SK-N-MC (cell line): Measurements from ENCODE around the gene RPS8.
A peak's percentile ranks its signal among the peaks of the same experiment; 100 is the strongest.

ENCODE experiments used
- DNase-seq: peaks from one replicate; pipeline ENCODE4 v3.0.0-alpha.2; 2011; ENCODE audit warnings: low read depth, low spot score
- H3K27ac ChIP-seq: fragments of 200-600 bp; sonication (generic); 2 replicates; pipeline ENCODE4 v1.5.1; 2016; ENCODE audit warnings: mixed run types
- H3K36me3 ChIP-seq: fragments of 200-600 bp; sonication (generic); 2 replicates; pipeline ENCODE4 v1.6.1; 2017; ENCODE audit warnings: antibody characterized with exemption, low read length, mixed read lengths; ENCODE audit not compliant: insufficient read depth
- H3K4me3 ChIP-seq: fragments of 200-600 bp; sonication (generic); 2 replicates; pipeline ENCODE4 v1.5.1; 2016
- H3K9ac ChIP-seq: fragments of 200-600 bp; sonication (generic); 2 replicates; pipeline ENCODE4 v1.8.0; 2017; ENCODE audit warnings: mixed run types, mixed read lengths; ENCODE audit not compliant: insufficient read length
- H3K9me3 ChIP-seq: fragments of 200-600 bp; sonication (generic); 2 replicates; pipeline ENCODE4 v1.6.1; 2017; ENCODE audit warnings: low read depth, mild to moderate bottlenecking, antibody characterized with exemption, low read length, moderate library complexity, mixed read lengths
- EZH2 ChIP-seq: fragments of 200-600 bp; sonication (generic); IDR thresholded peaks from one replicate; pipeline ENCODE4 v1.6.1; 2017; ENCODE audit warnings: antibody characterized with exemption
- FOXP2 ChIP-seq: optimal IDR thresholded peaks from 2 replicates; pipeline ENCODE3; 2011; ENCODE audit warnings: mild to moderate bottlenecking, moderate library complexity; ENCODE audit not compliant: insufficient read depth; ENCODE audit errors: extremely low read length, control extremely low read depth
- POLR2AphosphoS5 ChIP-seq: IDR thresholded peaks from 2 replicates; pipeline ENCODE4 v1.6.1; 2012; ENCODE audit warnings: mild to moderate bottlenecking, low read depth, low read length, borderline replicate concordance

RPS8 gene

GRCh38 chr1:44805311-44806024, 30.1 kb downstream of the RPS8 start:
- no peak for DNase-seq
- Histone ChIP-seq H3K4me3 (no peak overlapping the region), H3K27ac (no peak overlapping the region), H3K9me3 (no peaks in the 10 kb centered on the region), H3K36me3 (no peaks in the 10 kb centered on the region; the same call in 1 of the 2 replicates), H3K9ac (no peak overlapping the region)
- TF ChIP-seq EZH2 (no peak), POLR2AphosphoS5 (no peak), FOXP2 (no peak)

DNA sequence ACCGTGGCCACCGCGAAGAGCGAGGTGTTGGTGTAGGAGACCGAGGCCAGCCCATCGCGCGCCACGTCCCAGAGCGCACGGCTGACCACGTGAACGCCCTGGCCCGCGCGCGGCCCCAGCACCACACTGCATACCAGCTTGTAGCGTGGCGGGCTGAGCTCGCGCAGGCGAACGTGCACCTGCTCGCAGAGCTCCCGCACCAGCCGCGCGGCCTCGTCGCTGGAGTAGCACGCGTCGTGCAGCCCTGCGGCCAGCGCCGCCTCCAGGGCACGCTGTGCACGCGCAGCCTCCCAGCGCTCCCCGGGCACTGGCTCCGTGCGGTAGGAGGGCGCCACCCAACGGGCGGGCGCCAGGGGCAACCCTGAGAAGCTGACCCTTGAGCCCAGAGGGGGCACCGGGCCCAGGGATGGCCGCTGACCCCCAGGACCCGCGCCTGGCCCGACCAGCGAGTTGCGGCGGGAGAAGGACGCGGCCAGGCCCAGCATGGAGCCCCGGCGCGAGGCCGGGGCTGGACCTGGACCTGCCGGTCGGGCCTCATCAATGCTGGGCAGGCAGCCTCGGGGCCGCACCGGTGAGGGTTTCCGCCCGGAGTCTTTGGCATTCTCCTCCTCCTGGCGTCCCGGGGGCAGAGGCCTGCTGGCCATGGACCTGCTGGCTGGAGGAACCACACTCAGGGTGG, 30.8 kb downstream of the RPS8 start:
- H3K9ac ChIP-seq = no peak overlapping the region
- no peak overlapping the region for H3K4me3 ChIP-seq
- no peak for TF ChIP-seq EZH2
- TF ChIP-seq FOXP2 = no peak
- no peak for TF ChIP-seq POLR2AphosphoS5
- no peaks in the 10 kb centered on the region for H3K9me3 ChIP-seq
- H3K36me3 ChIP-seq = no peaks in the 10 kb centered on the region; the same call in 1 of the 2 replicates
- H3K27ac ChIP-seq = no peak overlapping the region
- no peak for DNase-seq

DNA sequence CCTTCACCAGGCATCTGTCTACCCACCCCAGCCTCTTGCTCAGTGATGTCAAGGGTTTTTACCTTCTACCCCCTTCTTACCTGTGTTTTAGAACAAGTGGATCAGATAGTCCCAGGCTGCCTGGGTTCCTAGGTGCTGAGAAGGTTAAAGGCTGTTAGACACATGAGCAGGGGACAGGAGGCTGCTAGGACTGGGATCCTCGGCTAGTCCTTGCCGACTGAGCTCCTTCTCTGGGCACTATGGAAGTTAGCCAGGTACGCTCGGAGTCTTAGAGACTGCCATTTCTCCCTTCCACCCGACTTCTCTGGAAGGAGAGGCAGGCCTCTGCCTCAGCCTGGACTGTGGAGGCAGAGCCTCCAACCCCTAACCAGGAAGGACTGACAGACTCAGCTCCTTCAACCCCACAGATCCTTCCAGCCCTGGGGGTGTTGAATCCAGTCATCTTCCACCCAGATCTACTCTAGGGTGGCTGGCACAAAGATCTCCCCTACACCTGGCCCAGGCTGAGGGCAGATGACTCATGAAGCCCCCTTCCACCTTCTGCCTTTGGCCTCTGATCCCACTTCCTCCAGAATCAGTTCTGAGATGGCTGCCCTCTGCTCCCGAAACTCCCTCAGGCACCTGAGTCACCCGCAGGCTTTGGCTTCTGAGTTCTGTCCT, 31.5 kb downstream of the RPS8 start, which contains the start of gene DYNLT4:
Gene DYNLT4, minus strand, starts transcription at position 648 of the 660 bp plus-strand sequence. CDS start 683 bp downstream, outside the sequence.
- DNase-seq = no peak
- no peaks in the 10 kb centered on the region; the same call in 1 of the 2 replicates for H3K36me3 ChIP-seq
- TF ChIP-seq EZH2 (no peak), FOXP2 (no peak), POLR2AphosphoS5 (no peak)
- no peak within 1 kb of the TSS for H3K4me3 ChIP-seq
- no peak within 1 kb of the TSS for H3K9ac ChIP-seq
- peak within 1 kb of the TSS; percentile 56 for H3K27ac ChIP-seq
- no peaks in the 10 kb centered on the region for H3K9me3 ChIP-seq

GRCh38 chr1:44807364-44808062, 32.2 kb downstream of the RPS8 start:
- no peaks in the 10 kb centered on the region; the same call in 1 of the 2 replicates for H3K36me3 ChIP-seq
- no peak for DNase-seq
- no peak overlapping the region for H3K4me3 ChIP-seq
- H3K9me3 ChIP-seq = no peaks in the 10 kb centered on the region
- no peak overlapping the region for H3K9ac ChIP-seq
- TF ChIP-seq FOXP2 = no peak
- no peak for TF ChIP-seq POLR2AphosphoS5
- TF ChIP-seq EZH2 = no peak
- peak overlapping the region; percentile 56 for H3K27ac ChIP-seq

- no peaks in the 10 kb centered on the region for H3K9me3 ChIP-seq
- H3K9ac ChIP-seq = peak within 1 kb of the TSS; percentile 41
- H3K27ac ChIP-seq = peak within 1 kb of the TSS; percentile 76
- DNase-seq = no peak
- H3K36me3 ChIP-seq = no peaks in the 10 kb centered on the region; the same call in 1 of the 2 replicates
- peak within 1 kb of the TSS; percentile 28 for H3K4me3 ChIP-seq
- TF ChIP-seq EZH2 = no peak
- no peak for TF ChIP-seq POLR2AphosphoS5
- no peak for TF ChIP-seq FOXP2
Observed at GRCh38 chr1:44808063-44808937, 33.0 kb downstream of the RPS8 start, which contains the start of gene BTBD19. Gene BTBD19, plus strand, starts transcription at chr1:44808523. Its CDS starts 298 bp downstream, at chr1:44808821.

GRCh38 chr1:44808938-44809917, 33.9 kb downstream of the RPS8 start:
- Histone ChIP-seq H3K4me3 (peak overlapping the region; percentile 28), H3K27ac (peak overlapping the region; percentile 76), H3K36me3 (no peaks in the 10 kb centered on the region; the same call in 1 of the 2 replicates), H3K9me3 (no peaks in the 10 kb centered on the region), H3K9ac (peak overlapping the region; percentile 41)
- no peak for DNase-seq
- TF ChIP-seq EZH2 (no peak), POLR2AphosphoS5 (peak; percentile 23; the same call in 1 of the 2 replicates)
